Nephron progenitor cell (in vitro differentiated cells): Measurements from ENCODE around the gene HYI.
"Not testable (repeated sequence)": the region's sequence is repeated elsewhere in the genome, so short reads cannot be mapped to it uniquely, and the experiment has no call there.

ENCODE experiments used
- DNase-seq: peaks from one replicate; pipeline ENCODE4 v3.0.0; 2021
- H3K27ac Mint-ChIP-seq: 2 replicates; pipeline ENCODE4 v1.8.0; 2021; ENCODE audit warnings: mild to moderate bottlenecking, moderate library complexity, mixed read lengths
- H3K27me3 Mint-ChIP-seq: 2 replicates; pipeline ENCODE4 v1.8.0; 2021; ENCODE audit warnings: mild to moderate bottlenecking, low read depth, mixed read lengths; ENCODE audit not compliant: poor library complexity
- H3K36me3 Mint-ChIP-seq: 2 replicates; pipeline ENCODE4 v1.8.0; 2021; ENCODE audit warnings: low read depth, mixed read lengths
- H3K4me1 Mint-ChIP-seq: 2 replicates; pipeline ENCODE4 v1.8.0; 2021; ENCODE audit warnings: mixed read lengths
- H3K4me3 Mint-ChIP-seq: 2 replicates; pipeline ENCODE4 v1.8.0; 2021; ENCODE audit warnings: mild to moderate bottlenecking, moderate library complexity, mixed read lengths
- H3K9me3 Mint-ChIP-seq: 2 replicates; pipeline ENCODE4 v1.8.0; 2021; ENCODE audit warnings: mild to moderate bottlenecking, moderate library complexity, mixed read lengths
- TF ChIP-seq, protein P1 (sequence below): fragments of 200-600 bp; sonication (generic); IDR thresholded peaks from 2 replicates; pipeline ENCODE4 v1.5.0; 2021; ENCODE audit warnings: antibody characterized with exemption

Gene HYI, protein sequence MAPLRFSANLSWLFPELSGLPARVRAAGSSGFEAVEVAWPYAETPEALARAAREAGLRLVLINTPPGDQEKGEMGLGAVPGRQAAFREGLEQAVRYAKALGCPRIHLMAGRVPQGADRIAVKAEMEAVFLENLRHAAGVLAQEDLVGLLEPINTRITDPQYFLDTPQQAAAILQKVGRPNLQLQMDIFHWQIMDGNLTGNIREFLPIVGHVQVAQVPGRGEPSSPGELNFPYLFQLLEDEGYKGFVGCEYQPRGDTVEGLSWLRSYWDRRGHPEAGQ

DNA sequence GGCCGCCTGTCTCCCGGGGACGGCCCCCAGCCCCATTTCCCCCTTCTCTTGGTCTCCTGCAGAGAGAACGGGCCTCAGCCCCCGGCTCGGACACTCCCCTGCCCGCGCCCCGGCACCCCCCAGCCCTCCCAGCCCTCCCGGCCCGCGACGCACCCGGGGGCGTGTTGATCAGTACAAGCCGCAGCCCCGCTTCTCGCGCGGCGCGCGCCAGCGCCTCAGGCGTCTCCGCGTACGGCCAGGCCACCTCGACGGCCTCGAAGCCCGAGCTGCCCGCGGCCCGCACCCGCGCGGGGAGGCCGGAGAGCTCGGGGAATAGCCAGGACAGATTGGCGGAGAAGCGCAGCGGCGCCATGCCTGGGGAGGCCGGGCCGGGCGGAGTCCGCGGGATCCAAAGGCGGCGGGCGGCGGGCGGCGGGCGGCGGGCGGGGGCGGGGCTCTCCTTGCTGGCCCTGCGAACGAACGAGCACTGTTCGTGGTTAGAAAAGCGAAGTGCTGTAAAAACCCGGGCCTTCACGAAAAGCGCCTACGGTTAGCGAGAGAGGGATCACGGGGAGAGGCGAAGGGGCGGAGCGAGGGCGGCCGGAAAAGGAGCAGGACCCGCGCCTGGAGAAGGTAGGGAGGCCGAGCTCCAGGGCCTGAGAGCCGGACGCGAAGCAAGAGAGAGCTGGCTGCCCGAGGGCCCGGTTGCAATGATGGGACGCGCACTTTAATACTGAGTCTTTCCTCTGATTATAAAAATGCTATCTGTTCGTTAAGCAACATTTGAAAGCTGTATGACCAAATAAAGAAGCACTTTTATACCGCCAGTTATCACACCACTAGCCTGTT, at the start of gene HYI:
Gene HYI (minus strand): TSS at position 490 of the 828 bp plus-strand sequence. CDS start 138 bp downstream, at position 352.
- Mint-ChIP-seq H3K36me3 (peaks cover 47% of the 10 kb centered on the region), H3K9me3 (peaks cover 28% of the 10 kb centered on the region), H3K27me3 (peaks cover 13% of the 10 kb centered on the region), H3K4me3 (peak within 1 kb of the TSS; percentile 83), H3K4me1 (peaks cover 32% of the 10 kb centered on the region), H3K27ac (peak within 1 kb of the TSS; percentile 83)
- peak; percentile 83 for DNase-seq
- TF ChIP-seq, protein P1, sequence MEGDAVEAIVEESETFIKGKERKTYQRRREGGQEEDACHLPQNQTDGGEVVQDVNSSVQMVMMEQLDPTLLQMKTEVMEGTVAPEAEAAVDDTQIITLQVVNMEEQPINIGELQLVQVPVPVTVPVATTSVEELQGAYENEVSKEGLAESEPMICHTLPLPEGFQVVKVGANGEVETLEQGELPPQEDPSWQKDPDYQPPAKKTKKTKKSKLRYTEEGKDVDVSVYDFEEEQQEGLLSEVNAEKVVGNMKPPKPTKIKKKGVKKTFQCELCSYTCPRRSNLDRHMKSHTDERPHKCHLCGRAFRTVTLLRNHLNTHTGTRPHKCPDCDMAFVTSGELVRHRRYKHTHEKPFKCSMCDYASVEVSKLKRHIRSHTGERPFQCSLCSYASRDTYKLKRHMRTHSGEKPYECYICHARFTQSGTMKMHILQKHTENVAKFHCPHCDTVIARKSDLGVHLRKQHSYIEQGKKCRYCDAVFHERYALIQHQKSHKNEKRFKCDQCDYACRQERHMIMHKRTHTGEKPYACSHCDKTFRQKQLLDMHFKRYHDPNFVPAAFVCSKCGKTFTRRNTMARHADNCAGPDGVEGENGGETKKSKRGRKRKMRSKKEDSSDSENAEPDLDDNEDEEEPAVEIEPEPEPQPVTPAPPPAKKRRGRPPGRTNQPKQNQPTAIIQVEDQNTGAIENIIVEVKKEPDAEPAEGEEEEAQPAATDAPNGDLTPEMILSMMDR: no peak

DNA sequence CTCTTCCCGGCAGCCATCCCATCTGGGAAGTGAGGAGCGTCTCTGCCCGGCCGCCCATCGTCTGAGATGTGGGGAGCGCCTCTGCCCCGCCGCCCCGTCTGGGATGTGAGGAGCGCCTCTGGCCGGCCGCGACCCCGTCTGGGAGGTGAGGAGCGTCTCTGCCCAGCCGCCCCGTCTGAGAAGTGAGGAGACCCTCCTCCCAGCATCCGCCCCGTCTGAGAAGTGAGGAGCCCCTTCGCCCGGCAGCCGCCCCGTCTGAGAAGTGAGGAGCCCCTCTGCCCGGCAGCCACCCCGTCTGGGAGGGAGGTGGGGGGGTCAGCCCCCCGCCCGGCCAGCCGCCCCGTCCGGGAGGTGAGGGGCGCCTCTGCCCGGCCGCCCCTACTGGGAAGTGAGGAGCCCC, 48.1 kb upstream of the HYI start:
- Mint-ChIP-seq H3K27me3 (peaks cover 15% of the 10 kb centered on the region), H3K4me1 (peaks cover 16% of the 10 kb centered on the region)
- not testable (repeated sequence) for H3K4me3 Mint-ChIP-seq, DNase-seq, H3K9me3 Mint-ChIP-seq, H3K36me3 Mint-ChIP-seq, H3K27ac Mint-ChIP-seq

DNA sequence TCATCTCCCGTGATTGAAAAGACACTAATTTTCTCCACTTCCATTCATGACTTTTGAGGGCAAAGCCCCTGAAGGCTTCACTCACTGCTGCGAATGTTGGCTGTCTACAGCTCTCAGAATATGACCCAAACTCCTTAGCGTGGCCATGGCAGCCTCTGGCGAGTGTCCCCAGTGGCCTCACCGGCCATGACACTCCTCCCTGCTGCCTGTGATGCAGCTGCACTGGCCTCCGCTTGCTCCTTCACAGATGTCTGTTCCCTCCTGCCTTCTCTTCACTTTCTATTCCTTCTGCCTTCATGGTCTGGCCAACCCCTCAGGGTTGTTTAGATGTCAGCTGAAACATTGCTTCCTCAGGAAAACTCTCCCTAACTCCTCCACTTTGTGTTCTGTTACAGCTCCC, 46.2 kb upstream of the HYI start:
- Mint-ChIP-seq H3K4me3 (no peak overlapping the region), H3K9me3 (peaks cover 8% of the 10 kb centered on the region), H3K4me1 (peaks cover 1% of the 10 kb centered on the region), H3K36me3 (no peaks in the 10 kb centered on the region), H3K27ac (no peak overlapping the region), H3K27me3 (peaks cover 6% of the 10 kb centered on the region)
- TF ChIP-seq, protein P1: no peak
- no peak for DNase-seq

DNA sequence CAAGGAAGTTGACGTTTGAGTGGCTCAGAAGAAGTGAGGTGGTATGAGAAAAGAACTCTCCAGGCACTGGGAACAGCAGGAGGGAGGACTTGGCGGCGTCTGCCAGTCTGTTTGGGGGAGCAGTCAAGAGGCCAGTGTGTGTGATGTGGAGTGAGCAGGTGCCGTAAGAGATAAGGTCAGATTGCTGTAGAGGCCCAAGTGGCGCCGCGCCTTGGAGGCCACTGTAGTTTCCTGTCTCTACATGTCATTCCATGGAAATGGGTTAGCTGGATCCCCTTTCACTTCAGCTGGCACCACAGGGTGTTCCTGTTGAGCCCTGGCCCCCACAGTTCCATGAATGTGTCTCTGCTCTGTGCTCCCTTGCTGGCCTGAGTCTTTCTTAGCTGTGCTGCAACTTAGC, 41.5 kb upstream of the HYI start:
- DNase-seq: no peak

DNA sequence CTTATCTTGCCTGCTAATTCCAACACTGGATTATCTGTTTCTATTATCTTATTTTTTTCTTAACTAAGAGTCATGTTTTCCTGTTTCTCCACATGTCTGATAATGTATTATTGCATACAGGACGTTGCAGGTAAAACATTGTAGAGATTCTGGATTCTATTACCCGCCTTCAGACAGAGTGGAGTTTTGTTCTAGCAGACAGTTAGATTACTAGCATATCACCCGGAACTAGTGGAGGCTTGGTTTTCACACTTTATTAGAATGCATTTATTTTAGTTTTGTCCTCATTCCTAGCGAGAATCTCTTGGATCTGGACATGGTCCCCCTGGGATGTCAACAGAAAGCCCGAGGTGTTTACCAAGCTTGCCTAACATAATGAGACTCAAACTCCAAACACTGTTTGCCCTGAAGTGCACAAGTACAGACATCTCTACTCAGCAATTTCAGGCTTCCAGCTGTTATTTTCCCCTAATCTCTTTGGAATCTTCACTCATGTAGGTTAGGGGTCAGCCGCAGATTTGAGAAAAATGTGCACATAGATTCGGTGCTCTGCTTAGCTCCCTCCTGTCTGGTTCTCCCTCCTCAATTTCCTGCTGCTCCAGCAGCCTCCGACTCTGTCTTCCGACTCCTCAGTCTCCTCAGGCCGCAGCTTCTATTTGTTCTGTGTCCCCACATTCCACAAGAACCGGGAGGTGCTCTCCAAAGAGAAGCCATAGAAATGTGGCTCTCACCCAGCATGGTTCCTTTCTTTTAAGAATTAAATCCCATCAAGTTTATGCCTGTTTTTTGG, 40.1 kb upstream of the HYI start:
- Mint-ChIP-seq H3K27me3 (peaks cover 10% of the 10 kb centered on the region), H3K9me3 (peaks cover 36% of the 10 kb centered on the region)
- no peak for DNase-seq

More for the DNA sequence above, 41.5 kb upstream of the HYI start:
- H3K27me3 Mint-ChIP-seq: peaks cover 8% of the 10 kb centered on the region
- H3K27ac Mint-ChIP-seq: no peak overlapping the region
- H3K36me3 Mint-ChIP-seq: no peaks in the 10 kb centered on the region
- H3K4me3 Mint-ChIP-seq: no peak overlapping the region
- H3K4me1 Mint-ChIP-seq: peaks cover 8% of the 10 kb centered on the region
- peaks cover 23% of the 10 kb centered on the region for H3K9me3 Mint-ChIP-seq
- TF ChIP-seq, protein P1: no peak

More for the DNA sequence above, 40.1 kb upstream of the HYI start:
- H3K4me3 Mint-ChIP-seq: no peak overlapping the region
- TF ChIP-seq, protein P1: no peak
- H3K36me3 Mint-ChIP-seq: peaks cover 4% of the 10 kb centered on the region
- H3K27ac Mint-ChIP-seq: peak overlapping the region; percentile 6
- H3K4me1 Mint-ChIP-seq: peaks cover 8% of the 10 kb centered on the region
